GM18873 (cell line): ENCODE data around the gene C6orf89.
"Not testable (repeated sequence)": the region's sequence is repeated elsewhere in the genome, so short reads cannot be mapped to it uniquely, and the experiment has no call there.

ENCODE experiments used
- ATAC-seq: cut with Tn5 transposase; IDR thresholded peaks from one replicate; pipeline ENCODE4 v1.9.1; 2021; ENCODE audit warnings: mild to moderate bottlenecking, moderate library complexity, moderate number of reproducible peaks; ENCODE audit not compliant: unreplicated experiment, low FRiP score

Gene C6orf89

DNA sequence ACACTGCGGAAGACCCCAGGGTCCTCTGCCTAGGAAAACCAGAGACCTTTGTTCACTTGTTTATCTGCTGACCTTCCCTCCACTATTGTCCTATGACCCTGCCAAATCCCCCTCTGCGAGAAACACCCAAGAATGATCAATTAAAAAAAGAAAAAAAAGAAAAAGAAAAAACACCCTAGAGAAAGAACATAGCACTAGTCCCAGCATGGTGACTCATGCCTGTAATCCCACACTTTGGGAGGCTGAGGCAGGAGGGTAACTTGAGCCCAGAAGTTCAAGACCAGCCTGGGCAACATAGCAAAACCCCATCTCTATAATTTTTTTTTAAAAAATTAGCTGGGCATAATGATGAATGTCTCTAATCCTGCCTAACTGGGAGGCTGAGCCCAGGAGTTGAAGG is 56.6 kb downstream of the C6orf89 start:
- not testable (repeated sequence) for ATAC-seq

DNA sequence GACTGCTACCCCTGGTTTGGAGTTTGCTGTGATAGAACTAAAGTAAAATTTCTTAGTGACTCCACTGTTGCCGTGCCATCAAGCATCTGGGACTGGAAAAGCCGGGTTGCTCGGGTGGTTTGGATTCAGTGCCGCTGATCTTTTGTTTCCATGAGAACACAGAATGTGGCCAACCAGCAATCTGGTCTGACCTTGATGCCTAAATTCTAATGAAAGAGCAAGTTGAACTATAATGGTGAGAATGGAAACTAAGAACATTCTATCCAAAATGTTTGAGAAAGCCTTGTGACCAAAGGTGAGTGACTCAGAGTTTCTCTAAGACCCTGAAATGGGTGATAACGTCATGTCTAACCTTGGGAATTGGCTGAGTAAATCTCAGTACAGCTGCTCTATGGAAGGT is 58.9 kb downstream of the C6orf89 start:
- ATAC-seq, result no peak

DNA sequence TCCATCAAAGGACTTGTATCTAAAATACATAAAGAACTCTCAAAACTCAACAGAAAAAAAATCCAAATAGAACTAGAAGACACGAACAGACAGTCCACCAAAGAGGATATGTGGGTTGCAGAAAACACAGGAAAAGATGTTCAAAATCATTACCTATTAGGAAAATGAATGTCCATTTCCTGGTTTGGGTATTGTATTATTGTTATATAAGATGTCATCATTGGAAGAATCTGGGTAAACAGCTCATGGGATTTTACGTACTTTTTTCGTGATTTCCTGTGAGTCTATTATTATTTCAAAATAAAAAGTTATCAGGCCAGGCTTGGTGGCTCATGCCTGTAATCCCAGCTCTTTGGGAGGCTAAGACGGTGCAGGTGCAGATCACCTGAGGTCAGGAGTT is 59.5 kb downstream of the C6orf89 start:
- ATAC-seq, result no peak

DNA sequence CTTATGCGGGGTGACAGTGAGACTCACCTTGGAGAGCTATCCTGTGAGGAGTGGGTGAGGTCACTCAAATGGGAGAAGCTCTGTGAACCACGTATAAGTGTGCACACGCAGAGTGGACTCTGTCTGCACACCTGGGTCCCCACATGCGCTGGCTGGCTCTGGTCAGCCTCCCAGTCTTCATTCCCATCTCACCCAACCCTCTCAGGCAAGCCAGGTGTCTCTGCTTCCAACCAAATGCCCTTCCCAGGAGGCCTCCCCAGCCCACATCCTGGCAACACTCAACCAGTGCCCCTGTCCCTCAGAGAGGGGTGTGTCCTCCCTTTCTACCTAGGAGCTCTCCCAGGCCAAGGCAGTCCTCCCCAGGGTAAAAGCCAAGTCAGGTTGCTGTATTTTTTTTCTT is 60.8 kb downstream of the C6orf89 start:
- ATAC-seq, result no peak

DNA sequence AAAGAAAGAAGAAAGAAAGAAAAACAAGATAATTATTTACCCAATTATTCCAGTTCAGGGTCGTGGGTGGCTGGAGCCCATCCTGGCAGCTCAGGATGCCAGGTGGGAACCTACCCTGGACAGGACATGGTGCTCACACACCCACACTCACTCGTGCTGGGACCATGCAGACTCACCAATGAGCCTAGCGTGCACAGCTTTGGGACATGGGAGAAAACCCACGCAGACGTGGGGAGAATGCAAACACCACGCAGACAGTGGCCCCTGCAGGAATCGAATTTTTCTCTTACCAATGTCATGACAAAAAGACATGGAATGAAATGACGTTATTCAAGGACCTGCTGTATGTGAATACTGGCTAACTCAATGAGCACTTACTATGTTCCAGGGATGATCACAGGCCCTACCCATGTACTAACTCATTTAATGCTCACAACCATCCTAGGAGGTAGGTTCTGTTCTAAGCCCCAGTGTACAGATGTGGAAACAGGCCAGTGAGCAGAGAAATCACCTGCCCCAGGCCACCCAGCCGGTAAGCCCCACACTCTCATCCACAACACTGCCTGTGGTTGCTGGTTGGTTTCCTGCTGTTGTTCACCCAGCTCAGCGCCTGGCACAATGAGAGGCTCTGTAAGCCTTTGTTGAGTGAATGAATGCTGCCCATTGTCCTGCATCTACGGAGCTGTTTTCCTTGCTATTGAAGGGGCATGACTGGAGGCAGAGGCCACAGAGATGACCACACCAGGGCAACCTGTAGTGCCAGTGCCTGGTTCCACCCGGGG is 62.0 kb downstream of the C6orf89 start:
- ATAC-seq, result no peak

DNA sequence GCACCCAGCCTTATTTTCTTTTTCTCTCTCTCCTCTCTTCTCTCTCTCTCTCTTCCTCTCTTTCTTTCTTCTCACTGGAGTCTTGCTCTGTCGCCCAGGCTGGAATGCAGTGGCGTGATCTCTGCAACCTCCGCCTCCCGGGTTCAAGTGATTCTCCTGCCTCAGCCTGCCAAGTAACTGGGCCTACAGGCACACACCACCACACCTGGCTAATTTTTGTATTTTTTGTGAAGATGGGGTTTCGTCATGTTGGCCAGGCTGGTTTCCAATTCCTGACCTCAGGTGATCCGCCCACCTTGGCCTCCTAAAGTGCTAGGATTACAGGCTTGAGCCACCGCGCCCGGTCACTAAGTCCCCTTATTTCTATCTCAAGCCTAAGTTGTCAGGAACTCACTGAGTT is 63.3 kb downstream of the C6orf89 start:
- not testable (repeated sequence) for ATAC-seq

DNA sequence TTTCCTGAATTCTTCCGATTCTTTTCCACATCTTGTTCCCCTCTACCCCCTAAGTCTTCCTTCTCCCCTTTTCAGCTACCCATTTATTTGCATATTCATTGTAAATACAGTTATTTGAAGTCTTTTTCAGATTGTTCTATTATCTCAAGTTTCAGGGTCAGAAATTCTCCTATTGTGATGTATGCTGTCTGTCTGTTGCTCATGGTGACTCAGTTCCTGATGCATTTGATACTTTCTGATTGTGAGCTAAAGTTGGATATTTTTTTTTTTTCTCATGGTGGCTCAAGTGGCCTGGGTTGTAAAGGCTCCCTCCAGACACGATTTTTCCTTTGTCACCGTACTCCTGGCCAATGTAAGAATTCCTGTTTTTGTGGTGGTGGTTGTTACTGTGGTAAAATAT is 63.9 kb downstream of the C6orf89 start:
- no peak for ATAC-seq

DNA sequence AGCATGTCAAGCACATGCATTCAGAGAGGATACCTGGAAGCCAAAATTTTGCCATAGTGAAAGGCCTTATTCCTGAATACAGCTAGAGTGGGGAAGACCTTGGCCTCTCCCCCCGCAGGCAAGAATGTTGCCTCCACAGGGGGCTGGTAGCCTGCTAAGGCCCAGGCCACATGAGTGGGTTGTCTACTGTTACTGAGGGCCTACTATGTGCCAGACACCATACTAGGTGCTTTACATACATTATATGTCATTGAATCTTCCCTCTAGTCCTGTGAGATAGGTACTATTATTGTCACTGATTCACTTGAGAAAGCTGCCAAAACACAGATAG is 68.1 kb downstream of the C6orf89 start:
- no peak for ATAC-seq

DNA sequence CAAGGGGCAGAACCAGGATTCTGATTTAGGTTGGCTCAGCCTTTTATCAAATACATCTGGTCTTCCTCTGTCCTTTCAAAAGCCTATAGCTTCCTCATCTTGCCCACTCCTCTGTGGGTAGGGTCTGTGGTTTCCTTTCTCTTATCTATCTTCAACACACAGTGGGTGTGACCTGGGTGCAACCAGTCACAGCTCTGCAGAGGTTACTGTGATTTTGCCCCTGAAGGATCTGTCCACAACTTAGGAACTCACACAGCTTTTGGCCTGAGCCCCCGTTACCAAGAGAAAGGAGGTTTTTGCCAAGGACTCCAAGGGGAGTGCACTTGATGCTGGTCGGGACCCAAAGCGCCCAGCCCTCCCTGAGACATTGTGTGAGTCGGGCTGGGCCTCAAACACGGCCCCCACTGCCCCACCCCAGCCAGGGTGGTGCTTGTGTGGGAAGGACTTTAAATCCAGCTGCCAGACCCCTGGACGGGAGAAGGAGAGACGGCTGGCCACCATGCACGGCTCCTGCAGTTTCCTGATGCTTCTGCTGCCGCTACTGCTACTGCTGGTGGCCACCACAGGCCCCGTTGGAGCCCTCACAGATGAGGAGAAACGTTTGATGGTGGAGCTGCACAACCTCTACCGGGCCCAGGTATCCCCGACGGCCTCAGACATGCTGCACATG is 68.6 kb downstream of the C6orf89 start, which contains the start of gene PI16:
Gene PI16, plus strand, starts transcription at position 477 of the 670 bp plus-strand sequence. Its CDS starts 23 bp downstream, at position 500.
- no peak for ATAC-seq

DNA sequence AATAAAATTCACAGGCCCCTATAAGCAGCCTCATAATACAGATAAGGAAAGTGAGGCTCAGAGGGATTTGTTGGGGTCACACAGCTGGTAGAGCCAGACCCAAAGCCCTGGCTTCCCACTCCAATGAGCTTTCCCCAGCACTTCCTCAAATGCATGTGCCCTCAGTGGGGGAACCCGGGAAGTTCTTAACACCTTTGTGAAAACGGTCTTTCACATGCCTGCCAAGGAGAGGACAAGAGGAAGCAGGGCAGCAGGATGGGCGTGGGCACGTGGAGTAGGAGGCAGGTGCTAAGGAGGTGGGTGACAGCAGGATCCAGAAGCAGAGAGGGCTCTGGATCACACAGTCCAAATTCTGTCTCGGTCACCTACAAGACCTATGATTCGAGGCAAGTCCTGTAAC is 69.4 kb downstream of the C6orf89 start:
- ATAC-seq, result no peak

DNA sequence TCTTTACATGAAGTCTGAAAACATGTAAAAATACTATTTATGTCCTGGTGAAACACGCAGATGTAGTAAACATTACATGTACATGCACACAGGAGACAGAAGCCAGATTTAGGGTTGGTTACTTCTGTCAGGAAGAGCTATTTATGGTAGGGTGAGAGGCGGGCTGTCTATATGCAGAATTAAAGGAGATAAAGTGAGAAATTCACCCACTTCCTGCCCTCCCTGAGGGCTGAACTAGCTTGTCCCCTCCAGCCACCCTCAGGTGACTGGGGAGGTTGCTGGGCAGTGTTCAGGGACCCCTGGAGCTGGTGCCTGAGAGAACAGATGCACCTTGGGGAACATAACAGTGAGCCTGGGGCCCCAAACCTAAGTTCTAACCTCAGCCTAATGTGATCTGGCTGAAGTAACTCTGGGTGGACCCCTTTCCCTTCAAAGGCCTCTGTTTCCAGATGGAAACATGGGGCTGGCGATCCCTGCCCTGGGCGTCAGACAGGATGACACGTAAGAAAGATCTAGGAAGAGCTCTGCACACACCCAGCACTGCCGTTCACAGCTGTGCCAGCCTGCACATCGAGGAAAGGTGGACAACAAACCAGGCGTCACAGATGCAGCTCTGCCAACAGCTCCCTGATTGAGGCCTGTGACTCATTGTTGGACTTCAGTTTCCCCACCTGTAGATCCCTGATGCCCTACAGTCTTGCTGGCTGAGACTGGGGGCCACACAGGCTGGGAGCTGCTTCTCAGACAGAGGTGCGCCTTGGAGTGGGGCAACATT is 70.1 kb downstream of the C6orf89 start:
- ATAC-seq, result no peak

DNA sequence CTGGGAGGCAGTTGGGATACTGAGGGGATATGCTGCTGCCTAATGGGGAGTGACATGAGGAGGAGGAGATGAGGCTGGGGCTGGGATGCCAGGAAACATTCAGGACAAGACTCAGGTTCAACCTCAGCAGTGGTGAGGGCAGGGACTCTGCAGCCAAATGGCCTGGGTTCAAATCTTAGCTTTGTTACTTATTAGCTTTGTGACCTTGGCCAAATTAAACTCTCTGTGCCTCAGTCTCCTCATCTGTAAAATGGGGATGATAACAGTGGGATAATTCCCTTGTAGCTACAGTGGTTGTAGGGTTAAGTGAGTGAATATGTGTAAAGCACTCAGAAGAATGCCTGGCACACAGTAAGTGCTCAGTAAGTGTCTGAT is 70.7 kb downstream of the C6orf89 start:
- ATAC-seq, result no peak

DNA sequence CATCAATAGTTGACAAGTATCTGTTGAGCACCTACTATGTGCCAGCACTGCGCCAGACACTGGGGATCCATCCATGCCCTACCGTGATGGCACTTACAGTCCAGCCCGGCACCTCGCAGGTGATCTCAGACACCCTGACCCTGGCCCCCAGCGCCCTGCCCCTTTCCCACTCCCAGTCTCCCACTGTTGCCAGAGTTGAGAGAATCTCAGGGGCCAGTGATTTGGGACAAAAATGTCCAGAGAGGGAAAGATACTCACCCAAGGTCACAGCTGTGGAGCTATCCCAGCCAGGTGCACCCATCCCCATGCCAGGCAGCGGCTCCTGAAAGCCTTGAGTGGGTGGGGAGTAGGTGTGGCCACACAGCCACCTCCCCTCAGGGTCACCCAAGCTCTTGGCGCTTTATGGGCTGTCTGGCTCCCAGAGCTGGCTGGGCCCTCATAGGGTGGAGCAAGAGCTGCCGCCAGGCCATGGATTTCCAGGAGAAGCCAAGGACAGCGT is 72.1 kb downstream of the C6orf89 start:
- ATAC-seq, result no peak

DNA sequence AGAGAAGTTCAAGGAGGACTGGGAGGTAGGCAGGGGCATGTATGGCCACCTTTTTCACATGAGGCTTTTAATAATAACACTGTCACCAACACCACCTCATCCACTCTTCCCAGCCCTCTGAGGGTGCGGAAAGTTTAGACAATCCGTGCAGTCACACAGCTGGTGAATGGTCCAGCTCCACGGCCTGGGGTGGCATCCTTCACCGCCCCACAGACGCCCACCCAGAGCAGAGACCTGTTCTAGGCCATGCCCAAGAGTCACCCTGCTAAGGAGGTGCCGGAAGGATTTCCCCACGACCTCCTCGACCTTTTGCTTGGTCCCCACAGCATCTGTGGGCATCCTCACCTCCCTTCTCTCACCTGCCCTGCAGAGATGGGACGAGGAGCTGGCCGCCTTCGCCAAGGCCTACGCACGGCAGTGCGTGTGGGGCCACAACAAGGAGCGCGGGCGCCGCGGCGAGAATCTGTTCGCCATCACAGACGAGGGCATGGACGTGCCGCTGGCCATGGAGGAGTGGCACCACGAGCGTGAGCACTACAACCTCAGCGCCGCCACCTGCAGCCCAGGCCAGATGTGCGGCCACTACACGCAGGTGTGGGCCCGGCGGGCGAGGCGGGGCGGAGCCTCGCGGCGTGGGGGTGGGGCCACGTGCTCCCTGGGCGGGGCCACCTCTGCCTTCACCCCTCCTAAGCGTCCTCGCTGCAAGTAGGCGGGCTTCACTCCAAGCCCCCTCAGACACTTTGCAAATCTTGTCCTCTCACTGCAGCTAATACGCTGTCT is 73.2 kb downstream of the C6orf89 start:
- no peak for ATAC-seq

DNA sequence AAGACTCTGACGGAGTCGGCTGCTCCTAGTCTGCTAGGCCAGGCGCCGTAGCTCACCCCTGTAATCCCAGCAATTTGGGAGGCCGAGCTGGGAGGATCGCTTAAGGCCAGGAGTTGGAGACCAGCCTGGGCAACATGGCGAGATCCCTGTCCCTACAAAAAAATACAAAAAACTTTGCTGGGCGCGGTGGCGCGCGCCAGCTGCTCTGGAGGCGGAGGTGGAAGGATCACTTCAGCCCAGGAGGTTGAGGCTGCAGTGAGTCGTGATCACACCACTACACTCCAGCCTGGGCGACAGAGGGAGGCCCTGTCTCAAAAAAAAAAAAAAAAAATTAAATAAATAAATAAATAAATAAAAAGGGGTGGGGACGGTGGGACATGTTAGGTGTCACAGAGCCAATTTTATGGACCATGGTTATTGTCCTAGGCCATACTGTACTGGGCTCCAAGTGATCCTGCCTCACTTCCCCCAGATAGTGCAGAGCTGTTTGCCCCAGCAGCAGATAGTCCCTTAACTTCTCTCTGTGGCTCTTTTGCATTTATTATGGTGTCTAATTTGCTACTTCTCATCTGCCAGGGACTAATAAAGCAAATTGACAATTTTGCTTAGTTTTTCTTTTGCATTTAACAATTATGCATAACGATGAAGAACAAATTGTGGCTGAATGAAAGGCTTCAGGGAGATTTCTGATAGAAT is 74.0 kb downstream of the C6orf89 start:
- no peak for ATAC-seq

DNA sequence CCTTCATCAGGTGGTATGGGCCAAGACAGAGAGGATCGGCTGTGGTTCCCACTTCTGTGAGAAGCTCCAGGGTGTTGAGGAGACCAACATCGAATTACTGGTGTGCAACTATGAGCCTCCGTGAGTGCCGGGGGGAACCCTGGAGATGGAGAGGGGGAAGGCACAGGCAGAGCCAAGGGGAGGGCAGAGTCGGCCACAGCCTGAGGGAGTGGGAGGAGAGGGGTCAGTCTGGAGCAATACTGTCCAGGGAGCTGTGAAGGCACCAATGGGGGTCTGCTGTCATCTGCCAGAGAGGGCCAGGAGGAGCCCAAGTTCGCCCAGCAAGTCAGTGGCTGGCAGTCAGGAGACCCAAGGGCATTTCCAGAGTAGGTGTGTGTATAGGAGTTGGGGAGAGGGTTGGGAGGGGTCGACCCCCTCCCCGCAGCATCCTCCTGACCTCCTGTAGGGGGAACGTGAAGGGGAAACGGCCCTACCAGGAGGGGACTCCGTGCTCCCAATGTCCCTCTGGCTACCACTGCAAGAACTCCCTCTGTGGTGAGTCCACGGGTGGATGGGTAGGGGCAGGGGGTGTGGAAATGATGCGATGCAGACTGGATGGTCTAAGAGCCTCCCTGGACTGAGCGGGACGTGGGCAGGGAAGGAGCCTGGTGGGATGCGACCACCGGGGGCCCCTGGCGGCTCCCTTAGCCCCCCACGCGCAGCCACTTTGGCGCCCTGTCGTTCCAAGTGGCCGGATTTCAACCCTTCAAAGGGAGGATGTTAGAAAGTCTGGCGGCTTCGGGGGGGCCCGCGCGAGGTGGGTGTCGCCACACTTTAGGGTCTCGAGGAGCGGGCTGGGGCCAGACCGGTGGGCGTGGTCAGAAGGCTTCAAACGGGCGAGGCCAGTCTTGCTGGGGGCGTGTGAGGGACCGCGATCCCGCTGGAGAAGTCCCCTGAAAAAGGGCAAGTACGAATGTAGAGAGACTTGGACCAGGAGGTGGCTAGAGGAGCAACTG is 76.0 kb downstream of the C6orf89 start:
- no peak for ATAC-seq

DNA sequence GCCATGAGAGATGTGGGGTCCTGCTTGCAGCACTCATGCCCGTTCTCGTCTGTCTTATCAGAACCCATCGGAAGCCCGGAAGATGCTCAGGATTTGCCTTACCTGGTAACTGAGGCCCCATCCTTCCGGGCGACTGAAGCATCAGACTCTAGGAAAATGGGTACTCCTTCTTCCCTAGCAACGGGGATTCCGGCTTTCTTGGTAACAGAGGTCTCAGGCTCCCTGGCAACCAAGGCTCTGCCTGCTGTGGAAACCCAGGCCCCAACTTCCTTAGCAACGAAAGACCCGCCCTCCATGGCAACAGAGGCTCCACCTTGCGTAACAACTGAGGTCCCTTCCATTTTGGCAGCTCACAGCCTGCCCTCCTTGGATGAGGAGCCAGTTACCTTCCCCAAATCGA is 77.1 kb downstream of the C6orf89 start:
- ATAC-seq, result no peak

DNA sequence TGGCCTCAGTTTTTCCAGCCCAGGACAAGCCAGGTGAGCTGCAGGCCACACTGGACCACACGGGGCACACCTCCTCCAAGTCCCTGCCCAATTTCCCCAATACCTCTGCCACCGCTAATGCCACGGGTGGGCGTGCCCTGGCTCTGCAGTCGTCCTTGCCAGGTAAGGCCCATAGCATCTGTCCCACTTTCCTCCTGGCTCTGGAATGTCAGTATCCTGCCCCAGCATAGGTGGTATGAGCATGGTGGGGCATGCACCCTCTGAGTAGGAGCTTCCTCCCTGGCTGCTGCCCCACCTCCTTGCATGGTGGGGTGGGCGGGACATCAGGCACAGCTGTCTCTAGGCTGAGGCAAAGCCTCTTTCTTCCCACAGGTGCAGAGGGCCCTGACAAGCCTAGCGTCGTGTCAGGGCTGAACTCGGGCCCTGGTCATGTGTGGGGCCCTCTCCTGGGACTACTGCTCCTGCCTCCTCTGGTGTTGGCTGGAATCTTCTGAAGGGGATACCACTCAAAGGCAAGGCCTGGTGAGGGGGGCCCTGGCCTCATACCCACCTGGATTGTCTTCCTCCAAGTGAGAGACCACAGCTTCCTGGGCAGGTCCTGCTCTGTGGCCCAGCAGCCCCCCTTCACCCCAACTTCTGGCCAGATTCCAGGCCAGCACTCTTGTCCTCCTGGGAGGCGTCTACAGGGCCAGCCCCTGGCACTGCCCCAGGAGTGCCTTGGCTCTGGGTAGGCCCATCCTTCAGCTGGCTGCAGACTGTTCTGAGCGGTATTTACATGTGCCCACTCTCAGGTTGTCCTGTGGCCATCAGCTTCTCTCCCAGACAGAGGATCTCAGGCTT is 77.9 kb downstream of the C6orf89 start:
- ATAC-seq, result no peak
